Urothelium cell line (cell line): ENCODE data around the gene GHRL.

Source experiments
- DNase-seq: peaks from one replicate; pipeline ENCODE4 v3.0.0; 2011; ENCODE audit warnings: low spot score, mixed read lengths
- FAIRE-seq: peaks from 2 replicates; lab custom pipeline; 2011; peaks lifted over from hg19 to GRCh38; lab: Jason Lieb, UNC

Gene GHRL

GRCh38 chr3:10292505-10293419, at the start of gene GHRL:
Gene GHRL, minus strand, starts transcription at chr3:10292947. Its CDS starts 2,767 bp downstream, at chr3:10290180.
- no peak for FAIRE-seq
- no peak for DNase-seq

- DNase-seq: no peak
- no peak for FAIRE-seq
These were observed 49.2 kb upstream of the GHRL start for GRCh38 chr3:10341901-10342398.

GRCh38 chr3:10340476-10340875, 47.7 kb upstream of the GHRL start:
- DNase-seq (no peak), FAIRE-seq (no peak)

- no peak for DNase-seq
- FAIRE-seq: no peak
These were observed 47.3 kb upstream of the GHRL start for GRCh38 chr3:10340046-10340445.

- FAIRE-seq (no peak), DNase-seq (no peak)
These were observed 46.7 kb upstream of the GHRL start for GRCh38 chr3:10339376-10339955.

GRCh38 chr3:10338591-10339353, 46.0 kb upstream of the GHRL start:
- FAIRE-seq: no peak
- no peak for DNase-seq

- FAIRE-seq (no peak), DNase-seq (no peak)
These were observed 45.4 kb upstream of the GHRL start for GRCh38 chr3:10338164-10338470.

- DNase-seq (no peak), FAIRE-seq (no peak)
These were observed 44.8 kb upstream of the GHRL start for GRCh38 chr3:10337323-10338163.

- FAIRE-seq (no peak), DNase-seq (no peak)
These were observed 44.0 kb upstream of the GHRL start for GRCh38 chr3:10336761-10337160.

GRCh38 chr3:10335871-10336622, 43.3 kb upstream of the GHRL start:
- no peak for DNase-seq

GRCh38 chr3:10335190-10335738, 42.5 kb upstream of the GHRL start:
- FAIRE-seq (no peak), DNase-seq (no peak)

More at GRCh38 chr3:10335871-10336622, 43.3 kb upstream of the GHRL start:
- FAIRE-seq: no peak

- DNase-seq (no peak), FAIRE-seq (no peak)
These were observed 41.7 kb upstream of the GHRL start for GRCh38 chr3:10334459-10334858.

GRCh38 chr3:10334042-10334441, 41.3 kb upstream of the GHRL start:
- no peak for DNase-seq
- no peak for FAIRE-seq

- DNase-seq (no peak), FAIRE-seq (no peak)
These were observed 40.6 kb upstream of the GHRL start for GRCh38 chr3:10333349-10333650.

GRCh38 chr3:10332481-10333348, 40.0 kb upstream of the GHRL start:
- FAIRE-seq: no peak

GRCh38 chr3:10331320-10331719, 38.6 kb upstream of the GHRL start:
- FAIRE-seq: no peak
- no peak for DNase-seq

More at GRCh38 chr3:10332481-10333348, 40.0 kb upstream of the GHRL start:
- DNase-seq: no peak

GRCh38 chr3:10330319-10330718, 37.6 kb upstream of the GHRL start:
- DNase-seq (no peak), FAIRE-seq (no peak)

GRCh38 chr3:10329495-10330015, 36.8 kb upstream of the GHRL start:
- DNase-seq: no peak
- FAIRE-seq: no peak
